GM12801 (cell line): ENCODE results near the gene SLA2.

Source experiments
- CTCF ChIP-seq: IDR thresholded peaks from one replicate; pipeline ENCODE4 v1.5.1; 2011; ENCODE audit warnings: control low read depth; ENCODE audit not compliant: insufficient read length; ENCODE audit errors: extremely low read depth

SLA2 gene

GRCh38 chr20:36585410-36586125 lies 60.4 kb downstream of the SLA2 start:
- no peak for TF ChIP-seq CTCF

- TF ChIP-seq CTCF: no peak
These were observed 61.9 kb downstream of the SLA2 start for GRCh38 chr20:36584018-36584481.

- no peak for TF ChIP-seq CTCF
These were observed 63.2 kb downstream of the SLA2 start for GRCh38 chr20:36582821-36583220.

GRCh38 chr20:36582322-36582721 lies 63.7 kb downstream of the SLA2 start:
- TF ChIP-seq CTCF: no peak

GRCh38 chr20:36579996-36580545 lies 65.9 kb downstream of the SLA2 start:
- no peak for TF ChIP-seq CTCF

- no peak for TF ChIP-seq CTCF
These were observed 67.5 kb downstream of the SLA2 start for GRCh38 chr20:36578356-36579041.

- no peak for TF ChIP-seq CTCF
These were observed 69.9 kb downstream of the SLA2 start for GRCh38 chr20:36576081-36576445.
